GM18507 (cell line): ENCODE data around the gene PEX6.

ENCODE experiments used
- DNase-seq: peaks from one replicate; pipeline ENCODE4 v3.0.0; 2011; ENCODE audit warnings: low read depth; ENCODE audit not compliant: insufficient read length; ENCODE audit errors: extremely low spot score
- FAIRE-seq: peaks from 2 replicates; lab custom pipeline; 2011; peaks lifted over from hg19 to GRCh38; lab: Jason Lieb, UNC

PEX6 gene

GRCh38 chr6:42978839-42979522 lies at the start of gene PEX6:
PEX6 (minus strand) TSS chr6:42979181; CDS start chr6:42979150, 31 bp downstream.
- FAIRE-seq (peak; percentile 95), DNase-seq (peak; percentile 86)

DNA sequence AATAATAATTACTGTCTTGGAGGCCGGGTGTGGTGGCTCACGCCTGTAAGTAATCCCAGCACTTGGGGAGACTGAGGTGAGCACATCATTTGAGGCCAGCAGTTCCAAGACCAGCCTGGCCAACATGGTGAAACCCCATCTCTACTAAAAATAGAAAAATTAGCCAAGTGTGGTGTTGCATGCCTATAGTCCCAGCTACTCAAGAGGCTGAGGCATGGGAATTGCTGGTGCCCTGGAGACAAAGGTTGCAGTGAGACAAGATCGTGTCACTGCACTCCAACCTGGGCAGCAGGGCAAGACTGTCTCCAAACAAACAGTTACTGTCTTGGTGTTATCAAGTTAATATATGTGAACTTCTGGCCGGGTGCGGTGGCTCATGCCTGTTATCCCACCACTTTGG lies 47.4 kb upstream of the PEX6 start:
- FAIRE-seq: no peak
- no peak for DNase-seq

DNA sequence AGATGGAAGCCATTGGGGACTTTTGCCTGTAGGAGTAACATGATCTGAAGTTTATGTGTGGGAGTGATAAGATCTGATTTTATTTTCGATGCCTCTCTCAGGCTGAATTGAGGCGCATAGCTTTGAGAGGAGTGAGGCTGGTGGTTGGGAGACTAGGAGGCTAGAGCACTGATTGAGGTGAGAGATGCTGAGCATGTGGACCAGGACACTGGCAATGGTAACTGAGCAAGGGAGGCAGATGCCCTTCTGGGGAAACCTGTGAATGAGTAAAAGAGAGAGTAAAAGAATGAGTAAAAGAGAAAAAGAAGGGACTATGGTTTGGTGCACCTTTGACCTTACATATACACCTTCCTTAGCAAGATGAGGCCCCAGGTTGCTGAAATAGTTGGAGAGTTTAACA lies 45.5 kb upstream of the PEX6 start:
- DNase-seq (no peak), FAIRE-seq (no peak)

GRCh38 chr6:43021270-43022047 lies 42.5 kb upstream of the PEX6 start, which contains the start of gene RRP36:
RRP36 (plus strand) TSS chr6:43021623; CDS start chr6:43021655, 32 bp downstream.
- DNase-seq (peak; percentile 80), FAIRE-seq (peak; percentile 72)

DNA sequence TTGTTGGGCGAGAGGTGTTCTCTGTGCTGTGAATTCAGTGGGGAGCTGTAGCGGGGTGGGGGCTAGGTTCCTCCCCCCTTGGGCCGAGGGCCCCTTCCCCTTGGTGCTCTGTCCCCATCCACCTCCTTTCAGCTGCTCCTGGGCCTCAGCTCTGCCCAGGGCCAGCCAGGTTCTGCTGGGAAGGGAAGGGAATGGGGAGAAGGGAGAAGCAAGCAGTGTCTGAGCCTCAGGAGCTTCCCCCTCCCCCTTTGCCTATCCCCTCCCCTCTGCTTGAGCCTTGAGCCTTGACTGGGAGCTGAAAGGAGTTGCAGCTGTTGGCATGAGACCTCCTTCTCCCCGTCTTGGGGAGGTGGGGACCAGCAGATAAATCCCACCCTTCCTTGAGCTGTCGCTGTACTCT lies 41.9 kb upstream of the PEX6 start:
- FAIRE-seq (no peak), DNase-seq (no peak)

- DNase-seq (no peak), FAIRE-seq (no peak)
Measured at GRCh38 chr6:43020052-43020705, 41.2 kb upstream of the PEX6 start.

GRCh38 chr6:43019152-43019551 lies 40.2 kb upstream of the PEX6 start:
- FAIRE-seq: no peak
- DNase-seq: no peak

DNA sequence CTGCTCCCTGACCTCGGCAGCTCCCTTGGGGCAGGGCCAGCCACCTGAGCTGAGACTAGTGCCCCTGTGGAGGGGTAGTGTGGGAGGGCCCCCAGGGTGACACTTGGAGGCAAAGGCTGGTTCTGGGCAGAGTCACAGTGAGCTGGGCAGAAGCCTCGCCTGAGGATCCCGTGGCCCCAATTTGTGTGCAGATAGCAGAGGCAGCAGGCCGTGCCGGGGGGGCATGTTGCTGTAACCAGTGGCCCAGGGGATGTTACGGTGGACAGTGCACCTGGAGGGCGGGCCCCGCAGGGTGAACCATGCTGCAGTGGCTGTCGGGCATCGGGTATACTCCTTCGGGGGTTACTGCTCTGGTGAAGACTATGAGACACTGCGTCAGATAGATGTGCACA lies 38.0 kb upstream of the PEX6 start:
- DNase-seq (no peak), FAIRE-seq (no peak)

DNA sequence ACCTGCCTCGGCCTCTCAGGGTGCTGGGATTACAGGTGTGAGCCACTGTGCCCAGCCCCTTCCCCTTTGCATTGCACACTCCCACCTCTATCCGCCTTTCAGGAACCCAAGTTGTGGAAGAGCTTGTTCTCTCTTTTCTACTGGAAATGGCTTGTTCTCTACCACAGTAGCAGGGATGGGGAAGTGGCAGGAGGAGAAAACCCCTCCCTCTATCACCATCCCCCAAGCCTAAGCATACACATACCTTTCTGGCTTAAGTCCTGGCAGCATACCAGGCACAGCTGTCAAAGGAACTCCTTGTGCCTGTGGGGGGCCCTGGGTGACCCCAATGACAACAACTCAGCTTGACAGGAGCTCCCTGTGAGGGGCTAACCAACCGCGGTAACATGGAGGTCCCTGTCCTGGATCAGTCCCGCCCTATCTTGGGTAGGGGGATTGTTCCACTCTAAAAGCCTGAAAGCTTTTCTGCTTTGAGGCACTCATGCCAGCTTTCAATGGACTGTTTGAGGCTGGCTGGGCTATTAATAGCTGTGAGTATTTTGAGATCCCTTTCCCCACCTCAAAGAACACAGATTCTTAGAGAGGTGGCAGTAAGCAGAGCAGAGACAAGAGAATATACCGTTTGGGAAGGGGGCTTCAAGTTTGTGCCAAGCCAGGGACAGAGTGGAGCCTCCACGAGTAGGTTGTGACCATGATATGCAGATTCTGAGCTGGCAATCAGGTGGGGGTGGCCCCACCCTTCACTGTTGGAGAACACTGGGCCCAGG lies 37.4 kb upstream of the PEX6 start:
- DNase-seq: no peak
- FAIRE-seq: no peak

DNA sequence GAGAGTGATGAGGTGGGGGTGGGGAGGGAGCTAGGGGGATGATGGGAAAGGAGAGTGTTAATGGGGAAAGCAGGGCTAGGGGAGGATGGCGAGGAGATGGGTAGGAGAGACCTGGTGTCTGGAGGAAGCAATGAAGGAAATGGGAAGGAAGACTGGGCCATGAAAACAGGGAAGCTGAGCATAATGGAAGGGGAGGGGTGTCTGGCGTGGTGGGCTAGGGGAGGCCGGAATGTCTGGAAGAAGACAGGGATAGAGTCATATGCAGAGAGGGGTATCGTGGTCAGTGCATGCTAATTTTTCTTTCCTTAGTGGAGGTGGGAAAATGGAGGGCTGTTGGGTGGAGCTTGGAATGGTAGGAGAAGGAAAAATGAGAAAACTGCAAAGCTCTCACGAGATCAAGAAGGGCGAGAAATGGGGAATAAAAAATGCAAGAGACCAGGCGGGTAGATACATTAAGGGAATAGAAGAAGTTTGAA lies 35.5 kb upstream of the PEX6 start:
- no peak for FAIRE-seq
- no peak for DNase-seq

DNA sequence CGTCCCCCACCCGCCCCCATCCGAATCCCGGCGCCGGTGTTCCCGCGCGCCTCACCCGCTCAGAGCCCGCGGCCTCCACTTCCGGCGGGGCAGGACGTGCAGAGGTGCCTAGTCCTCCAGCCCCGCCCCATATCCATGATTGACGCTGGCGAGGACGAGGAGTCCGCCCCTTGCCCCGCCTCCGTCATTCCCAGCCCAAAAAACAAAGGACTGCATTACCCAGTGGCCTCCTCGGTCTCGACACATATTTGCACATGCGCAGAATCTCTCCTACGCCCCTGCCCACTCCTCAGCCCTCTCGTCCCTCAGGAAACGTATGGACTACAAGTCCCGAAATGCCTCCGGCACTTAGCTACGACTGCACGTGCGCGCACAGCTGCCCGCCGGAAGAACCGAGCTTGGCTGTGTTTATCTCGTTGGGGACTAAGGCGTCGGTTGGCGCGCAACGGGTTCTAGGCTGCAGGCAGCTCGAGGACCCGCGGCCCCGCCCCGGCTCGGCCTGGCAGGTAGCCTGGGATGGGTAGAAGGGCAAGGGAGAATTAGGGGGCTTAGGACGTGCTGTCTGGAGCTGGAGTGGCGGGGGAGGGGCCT lies 35.0 kb upstream of the PEX6 start, which contains the start of the genes KLHDC3 and MEA1:
TSS of gene KLHDC3 (plus strand) at position 407 of the 591 bp plus-strand sequence. CDS start 2,944 bp downstream, outside the sequence.
TSS of gene MEA1 (minus strand) at position 104 of the 591 bp plus-strand sequence. CDS start 133 bp downstream, outside the sequence.
- peak; percentile 99 for FAIRE-seq
- peak; percentile 99 for DNase-seq

DNA sequence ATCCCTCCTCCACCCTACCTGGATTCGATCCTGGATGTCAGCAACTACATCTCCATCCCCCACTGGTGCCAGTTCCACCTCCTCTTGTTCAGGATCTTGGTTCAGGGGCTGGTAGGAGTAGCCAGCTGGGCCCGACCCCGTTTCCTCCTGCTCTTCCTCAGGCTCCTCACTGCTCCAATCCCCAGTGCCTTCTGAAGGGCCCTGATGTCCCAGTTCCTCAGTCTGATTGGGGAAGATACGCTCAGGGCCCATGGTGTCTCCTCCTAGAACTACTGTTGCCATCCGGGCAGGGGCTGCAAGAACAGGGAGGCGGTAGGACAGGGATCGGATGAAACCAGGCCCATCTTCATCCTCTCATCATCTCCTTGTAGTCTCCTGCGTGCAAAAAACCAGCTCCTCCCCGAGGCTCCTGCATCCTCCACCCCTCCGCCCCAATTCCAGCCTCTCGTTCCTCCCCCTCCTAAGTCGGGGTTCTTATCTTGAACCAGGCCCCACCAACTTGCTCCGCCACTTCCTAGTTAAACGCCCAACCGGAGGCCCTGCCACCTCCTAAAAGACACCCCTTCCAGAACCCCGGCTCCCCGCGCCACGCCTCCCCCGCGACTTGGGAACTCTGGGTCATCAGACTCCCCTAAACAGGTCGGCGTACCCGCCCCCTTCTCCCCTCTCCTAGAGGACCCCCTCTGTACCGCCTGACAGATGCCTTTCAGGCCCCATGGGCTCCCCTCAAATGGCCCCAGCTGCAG lies 34.3 kb upstream of the PEX6 start:
- FAIRE-seq: no peak

DNA sequence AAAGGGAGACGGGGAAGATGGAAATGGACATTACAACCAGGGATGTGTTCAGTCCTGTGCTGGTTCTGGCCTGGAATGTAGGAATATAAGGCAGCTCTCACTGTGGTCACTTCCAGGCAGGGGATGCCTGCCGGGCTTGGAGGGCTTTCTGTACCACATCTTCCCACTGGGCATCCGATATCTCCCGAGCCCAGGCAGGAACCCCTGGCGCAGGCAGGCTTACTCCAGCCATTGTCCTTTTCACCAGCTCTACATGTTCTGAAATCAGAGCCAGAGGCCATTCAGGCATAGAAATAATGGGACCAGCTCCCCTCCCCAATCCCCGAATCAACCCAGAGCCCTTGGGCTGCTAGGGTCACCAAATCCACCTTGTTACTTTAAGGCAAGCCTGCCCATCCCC lies 33.4 kb upstream of the PEX6 start:
- no peak for FAIRE-seq
- no peak for DNase-seq

More for the DNA sequence above, 34.3 kb upstream of the PEX6 start:
- DNase-seq: no peak

GRCh38 chr6:43011207-43011606 lies 32.2 kb upstream of the PEX6 start:
- DNase-seq: no peak

DNA sequence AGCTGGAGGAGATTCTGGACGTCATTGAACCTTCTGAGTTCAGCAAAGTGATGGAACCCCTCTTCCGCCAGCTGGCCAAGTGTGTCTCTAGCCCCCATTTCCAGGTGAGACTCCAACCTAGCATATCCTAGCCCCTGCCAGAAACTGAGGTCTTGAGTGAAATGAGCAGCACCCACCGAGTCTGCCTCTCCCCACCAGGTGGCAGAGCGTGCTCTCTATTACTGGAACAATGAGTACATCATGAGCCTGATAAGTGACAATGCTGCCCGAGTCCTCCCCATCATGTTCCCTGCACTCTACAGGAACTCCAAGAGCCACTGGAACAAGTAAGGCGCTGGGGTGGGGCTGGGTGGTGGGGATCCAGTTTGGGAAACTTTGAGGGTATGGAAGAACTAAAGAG lies 30.1 kb upstream of the PEX6 start:
- FAIRE-seq (peak; percentile 9), DNase-seq (no peak)

More at GRCh38 chr6:43011207-43011606, 32.2 kb upstream of the PEX6 start:
- no peak for FAIRE-seq

DNA sequence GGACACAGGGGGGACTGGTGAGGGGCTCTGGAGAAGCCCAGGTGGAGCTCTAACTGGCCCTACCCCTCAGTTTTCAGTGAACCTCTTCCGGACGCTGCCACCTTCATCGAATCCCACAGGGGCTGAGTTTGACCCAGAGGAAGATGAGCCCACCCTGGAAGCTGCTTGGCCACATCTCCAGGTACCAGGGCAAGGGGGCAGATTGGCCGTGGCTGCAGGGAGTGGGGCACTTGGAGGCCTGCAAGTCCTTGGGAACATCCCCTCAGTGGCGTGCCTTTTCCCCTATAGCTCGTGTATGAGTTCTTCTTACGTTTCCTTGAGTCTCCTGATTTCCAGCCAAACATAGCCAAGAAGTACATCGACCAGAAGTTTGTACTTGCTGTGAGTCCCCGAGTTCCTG lies 28.1 kb upstream of the PEX6 start:
- no peak for DNase-seq
- FAIRE-seq: no peak

DNA sequence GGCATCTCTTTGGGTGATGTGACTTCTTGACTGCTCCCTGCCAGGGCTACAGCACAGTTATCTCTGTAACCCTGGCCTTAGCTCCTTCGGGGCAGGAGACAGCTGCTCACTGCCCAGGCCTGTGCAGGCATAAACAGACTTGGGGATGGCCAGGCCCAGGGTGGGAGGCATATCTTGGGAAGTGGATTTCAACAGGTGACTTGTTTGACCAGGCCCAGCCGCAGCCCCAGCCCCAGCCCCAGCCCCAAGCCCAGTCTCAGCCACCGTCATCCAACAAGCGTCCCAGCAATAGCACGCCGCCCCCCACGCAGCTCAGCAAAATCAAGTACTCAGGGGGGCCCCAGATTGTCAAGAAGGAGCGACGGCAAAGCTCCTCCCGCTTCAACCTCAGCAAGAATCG lies 27.3 kb upstream of the PEX6 start:
- FAIRE-seq: no peak

DNA sequence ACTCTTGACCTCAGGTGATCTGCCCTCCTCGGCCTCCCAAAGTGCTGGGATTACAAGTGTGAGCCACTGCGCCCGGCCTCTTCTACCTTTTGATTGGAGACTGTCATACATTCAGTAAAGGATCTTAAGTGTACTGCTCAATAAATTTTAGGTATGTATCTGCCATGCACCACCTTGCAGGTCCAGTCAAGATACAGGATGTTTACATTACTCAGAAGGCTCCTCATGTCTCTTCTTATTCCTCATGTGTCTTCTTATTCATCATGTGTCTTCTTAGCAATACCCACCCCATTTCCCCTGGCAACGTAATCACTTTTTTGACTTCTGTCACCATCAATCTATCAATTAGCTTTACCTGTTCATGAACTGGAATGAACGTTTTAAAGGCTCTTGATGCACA lies 26.9 kb upstream of the PEX6 start:
- FAIRE-seq (no peak), DNase-seq (no peak)

More for the DNA sequence above, 27.3 kb upstream of the PEX6 start:
- no peak for DNase-seq
